GM12891 (cell line): Measurements from ENCODE around the gene DNM3.

ENCODE experiments used
- PAX5 ChIP-seq: IDR thresholded peaks from 2 replicates; pipeline ENCODE4 v1.6.1; 2011; ENCODE audit warnings: low read length, moderate library complexity, mild to moderate bottlenecking; ENCODE audit not compliant: insufficient read depth, severe bottlenecking
- POLR2A ChIP-seq: IDR thresholded peaks from 2 replicates; pipeline ENCODE4 v1.6.1; 2011; ENCODE audit warnings: low read depth, low read length, control low read depth
- POLR2AphosphoS5 ChIP-seq: IDR thresholded peaks from 2 replicates; pipeline ENCODE4 v1.6.1; 2011; ENCODE audit warnings: low read depth, low read length, control low read depth
- POU2F2 ChIP-seq: IDR thresholded peaks from 2 replicates; pipeline ENCODE4 v1.6.1; 2011; ENCODE audit warnings: low read depth, mild to moderate bottlenecking, control low read depth, low read length, moderate library complexity
- SPI1 ChIP-seq: IDR thresholded peaks from 2 replicates; pipeline ENCODE4 v1.6.1; 2011; ENCODE audit warnings: low read depth, low read length, control low read depth
- TAF1 ChIP-seq: IDR thresholded peaks from 2 replicates; pipeline ENCODE4 v1.6.1; 2011; ENCODE audit warnings: low read depth, low read length, control low read depth

- TF ChIP-seq POLR2A (no peak), TAF1 (no peak), POLR2AphosphoS5 (no peak), SPI1 (no peak), POU2F2 (no peak), PAX5 (no peak)
Observed at GRCh38 chr1:172254521-172255222, 413.4 kb downstream of the DNM3 start.
